GM21447 (cell line): Measurements from ENCODE around the gene NOS1AP.

Experiments
- ATAC-seq: cut with Tn5 transposase; IDR thresholded peaks from one replicate; pipeline ENCODE4 v1.9.1; 2021; ENCODE audit not compliant: unreplicated experiment

Gene NOS1AP

DNA sequence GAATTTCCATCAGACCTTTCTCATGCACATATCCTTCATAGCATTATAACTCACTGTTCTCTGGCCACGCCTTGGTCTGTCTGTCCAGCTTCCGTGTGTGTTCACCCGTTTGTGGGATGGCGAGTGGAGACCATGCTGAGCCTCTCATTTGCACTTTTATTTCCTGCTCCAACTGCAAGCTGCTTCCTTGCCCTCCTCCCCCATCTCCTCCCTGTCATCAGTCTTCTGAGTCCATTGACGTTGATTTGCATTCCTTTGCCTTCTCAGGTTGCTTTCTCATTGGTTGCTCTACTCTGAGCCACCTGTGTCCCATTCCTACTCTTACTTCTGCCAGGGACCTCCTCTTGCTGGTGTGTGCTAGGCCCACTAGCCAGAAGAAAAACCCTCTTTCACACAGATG is 146.4 kb downstream of the NOS1AP start:
- ATAC-seq = no peak

DNA sequence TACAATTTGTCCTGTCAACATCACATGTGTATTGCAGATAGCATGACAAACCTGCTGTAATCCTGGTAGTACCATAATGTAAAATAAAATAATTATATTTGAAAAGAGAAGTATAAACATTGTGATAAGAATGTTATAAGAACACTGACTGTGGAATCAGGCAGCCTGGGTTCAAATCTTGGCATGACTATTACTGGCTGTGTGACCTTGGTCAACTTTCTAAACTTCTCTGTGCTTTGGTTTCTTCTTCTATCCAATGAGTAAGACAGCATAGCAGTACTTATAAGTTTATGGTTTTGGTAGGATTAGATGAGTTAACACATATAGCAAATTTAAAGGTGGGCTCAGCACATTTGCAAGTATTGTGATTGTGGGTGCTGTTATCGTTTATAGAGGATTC is 147.1 kb downstream of the NOS1AP start:
- ATAC-seq = no peak

DNA sequence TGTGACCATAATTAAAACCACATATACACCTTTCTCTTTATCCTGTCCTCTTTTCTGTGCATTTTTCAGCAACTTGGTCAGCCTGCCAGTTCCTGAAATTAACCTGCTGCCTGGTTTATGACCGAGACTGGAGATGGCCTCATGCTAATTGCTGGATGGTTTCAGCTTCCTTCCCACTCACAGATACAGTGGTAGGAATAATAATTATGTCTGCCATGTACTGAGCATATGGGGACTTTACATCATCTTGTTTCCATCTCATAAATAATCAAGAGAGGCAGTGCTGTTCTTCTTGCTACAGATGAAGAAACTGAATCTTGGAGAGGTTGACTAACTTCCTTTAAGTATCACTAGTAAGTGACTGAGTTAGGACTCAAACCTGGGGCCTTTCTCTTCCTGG is 148.2 kb downstream of the NOS1AP start:
- no peak for ATAC-seq

- ATAC-seq = no peak
These were observed 149.1 kb downstream of the NOS1AP start for GRCh38 chr1:162218546-162218945.

DNA sequence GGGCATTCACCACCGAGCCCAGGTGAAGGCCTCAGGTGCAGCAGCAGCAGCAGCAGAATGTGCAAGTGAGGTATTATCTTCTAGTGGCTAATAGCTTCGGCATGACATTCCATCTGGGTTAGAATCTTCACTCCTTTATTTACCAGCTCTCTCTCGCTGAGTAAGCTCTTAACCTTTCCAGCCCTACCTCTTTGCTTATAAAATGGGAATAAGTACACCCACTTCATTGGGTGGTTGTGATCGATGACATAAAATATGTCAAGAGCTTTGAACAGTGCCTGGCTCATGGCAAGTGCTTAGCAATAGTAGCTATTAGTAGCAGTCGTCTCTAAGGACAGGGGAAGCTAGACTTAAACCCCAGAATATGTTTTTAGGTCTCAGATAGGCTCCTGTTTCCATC is 149.5 kb downstream of the NOS1AP start:
- no peak for ATAC-seq

DNA sequence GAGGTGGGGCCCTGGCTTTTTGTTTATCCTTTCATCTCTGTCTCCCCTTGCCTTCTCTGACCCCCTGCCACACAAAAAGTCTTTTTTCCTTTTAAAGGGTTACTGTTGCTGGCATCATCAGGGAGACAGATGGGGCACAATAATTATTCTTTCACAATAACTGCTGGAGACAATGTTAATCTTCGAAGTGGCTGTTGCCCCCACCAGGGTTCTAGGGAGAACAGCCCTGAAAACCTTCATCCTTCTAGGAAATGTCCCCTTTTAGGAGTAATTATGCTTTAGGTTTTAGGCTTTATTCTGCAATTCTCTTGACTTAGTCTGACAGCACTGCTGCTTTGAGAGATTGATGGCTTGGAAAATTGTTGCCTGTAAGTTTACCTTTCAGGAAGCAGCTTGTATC is 150.0 kb downstream of the NOS1AP start:
- ATAC-seq = no peak

GRCh38 chr1:162220009-162220539 is 150.6 kb downstream of the NOS1AP start:
- no peak for ATAC-seq

DNA sequence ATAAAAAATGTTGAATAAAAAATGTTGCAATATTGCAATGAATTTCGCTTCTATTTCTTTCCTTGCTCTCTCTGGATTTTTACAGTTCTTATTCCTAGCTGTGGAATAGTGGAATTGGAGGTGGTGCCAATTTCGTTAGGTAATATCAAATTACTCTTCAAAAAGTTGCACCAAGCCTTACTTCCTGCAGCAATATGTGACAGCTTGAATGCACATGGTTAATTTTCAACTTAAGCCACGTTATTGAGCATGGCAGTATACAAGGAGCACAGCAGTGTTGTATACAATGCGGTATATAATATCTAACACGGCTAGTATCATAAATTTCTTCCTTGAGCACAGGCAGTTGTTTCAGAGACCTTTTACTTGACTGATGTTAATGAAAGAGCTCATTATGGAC is 152.5 kb downstream of the NOS1AP start:
- no peak for ATAC-seq

DNA sequence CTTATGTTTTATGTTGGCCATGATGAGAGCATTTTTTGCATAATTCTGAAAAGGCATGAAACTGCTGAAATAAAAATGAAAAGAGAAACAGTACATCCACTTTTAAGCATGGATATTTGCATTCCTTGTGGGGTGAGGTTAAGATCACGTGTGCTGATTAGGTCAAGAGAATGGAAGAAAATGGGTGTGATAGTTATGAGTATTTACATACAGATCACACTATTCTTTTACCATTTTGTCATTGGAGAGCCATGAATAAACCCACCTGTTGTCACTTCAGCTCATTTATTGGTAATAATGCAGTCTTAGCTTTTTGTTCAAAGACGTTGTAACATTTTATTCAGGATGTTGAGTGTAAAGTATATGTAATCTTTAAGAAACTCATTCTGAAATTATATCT is 153.2 kb downstream of the NOS1AP start:
- ATAC-seq = no peak

DNA sequence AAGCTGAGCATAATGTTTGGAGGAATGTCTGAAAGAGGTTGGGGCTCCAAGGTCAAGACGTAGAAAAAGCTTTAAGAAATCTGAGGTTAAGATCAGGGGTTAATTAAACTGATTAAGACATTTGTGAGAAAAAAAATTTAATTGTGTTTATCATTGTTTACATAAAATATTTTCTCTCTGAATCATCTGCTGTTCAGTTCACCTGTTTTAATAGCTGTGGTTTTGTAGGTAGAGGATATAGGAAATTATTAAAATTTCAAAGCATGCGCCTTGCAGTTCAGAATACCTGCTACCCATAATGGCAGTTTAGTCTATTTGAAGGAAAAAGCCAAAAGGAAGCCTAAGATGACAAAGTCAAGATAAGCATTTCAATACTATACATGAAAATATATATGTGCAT is 154.0 kb downstream of the NOS1AP start:
- no peak for ATAC-seq

GRCh38 chr1:162224267-162224666 is 154.8 kb downstream of the NOS1AP start:
- no peak for ATAC-seq

DNA sequence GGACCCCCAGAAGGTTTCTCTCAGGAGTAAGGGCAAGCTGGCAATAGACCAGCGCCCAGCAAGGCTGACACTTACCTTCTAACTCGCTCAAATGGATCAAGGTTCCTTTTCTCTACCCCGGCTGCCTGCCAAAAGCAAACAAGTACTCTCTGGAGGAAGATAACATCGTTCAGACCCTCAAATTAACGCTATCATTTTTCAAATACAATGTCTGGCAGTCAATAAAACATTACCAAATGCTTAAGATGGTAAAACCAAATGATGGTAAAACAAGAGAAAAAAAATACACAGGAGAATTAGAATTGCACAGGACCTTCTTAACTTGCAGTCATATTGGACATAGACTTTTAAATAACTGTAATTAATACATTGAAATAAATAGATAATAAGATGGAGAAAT is 159.1 kb downstream of the NOS1AP start:
- no peak for ATAC-seq

DNA sequence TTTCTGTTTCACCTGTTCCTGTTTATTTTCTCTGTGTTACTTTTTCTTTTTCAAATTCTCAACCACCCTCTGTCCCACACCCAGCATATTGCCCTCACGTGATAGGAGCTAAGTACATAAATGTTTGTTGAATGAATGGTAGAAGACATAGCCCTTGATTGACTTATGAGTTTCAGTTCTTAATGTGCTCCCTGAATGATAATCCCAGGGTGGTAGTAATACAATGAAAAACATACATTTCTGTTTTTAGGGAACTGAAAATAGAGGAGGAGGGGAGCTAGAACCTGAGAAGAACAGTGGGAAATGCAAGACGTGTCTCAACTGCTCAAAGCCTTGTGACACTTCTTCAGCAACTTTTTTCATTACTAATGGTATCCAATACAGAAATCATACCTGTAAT is 160.1 kb downstream of the NOS1AP start:
- ATAC-seq = no peak

GRCh38 chr1:162230096-162230495 is 160.6 kb downstream of the NOS1AP start:
- ATAC-seq = no peak

- no peak for ATAC-seq
These were observed 161.0 kb downstream of the NOS1AP start for GRCh38 chr1:162230517-162230916.

DNA sequence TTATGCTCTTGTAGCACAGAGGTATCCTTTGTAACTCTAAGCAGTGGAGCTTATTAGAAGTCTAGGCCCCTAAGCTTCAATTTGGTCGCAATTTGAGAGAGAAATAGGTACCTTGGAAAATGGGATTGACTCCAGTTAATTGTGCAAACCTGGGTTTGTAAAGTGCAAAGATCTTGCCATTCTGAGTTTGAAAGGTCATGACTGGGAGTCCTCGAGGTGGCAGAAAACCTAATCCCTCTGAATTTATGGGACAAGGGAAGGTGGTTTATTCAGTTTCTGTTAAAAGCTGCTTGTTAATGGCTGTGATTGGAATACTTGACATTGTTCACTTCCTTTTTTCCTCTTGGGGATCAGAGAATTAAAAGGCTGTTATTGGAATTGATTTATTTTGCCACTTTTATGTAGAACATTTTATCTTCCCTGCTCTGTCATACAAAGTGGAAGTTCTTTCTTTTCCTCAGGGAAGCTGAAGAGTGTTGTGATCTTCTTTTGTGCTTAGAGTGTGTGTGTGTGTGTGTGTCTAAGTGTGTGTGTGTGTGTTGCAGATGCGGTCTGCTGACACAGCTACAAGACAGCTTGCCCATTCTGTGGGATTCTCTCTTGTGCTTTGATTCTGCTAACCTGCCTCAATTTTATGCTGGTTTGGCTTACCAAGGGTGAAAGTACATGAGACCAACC is 162.7 kb downstream of the NOS1AP start:
- ATAC-seq = no peak

- no peak for ATAC-seq
These were observed 163.6 kb downstream of the NOS1AP start for GRCh38 chr1:162233066-162233465.

DNA sequence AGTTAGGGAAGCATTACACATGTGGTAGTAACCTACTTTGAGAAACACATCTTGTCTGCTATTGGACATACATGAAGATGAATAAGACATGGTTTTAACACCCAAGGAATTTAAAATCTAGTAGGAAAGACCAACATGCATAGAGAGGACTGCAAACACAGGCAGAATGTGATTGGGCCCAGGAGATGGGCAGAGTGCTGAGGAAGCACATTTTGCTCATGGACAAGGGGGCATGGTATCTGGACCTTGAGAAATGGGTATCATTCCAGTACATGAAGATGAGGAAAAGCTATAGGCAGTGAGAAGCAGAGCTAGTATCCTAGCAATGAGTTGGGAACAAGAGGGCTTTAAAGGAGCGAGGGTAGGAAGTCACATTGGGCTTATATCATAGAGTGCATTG is 164.4 kb downstream of the NOS1AP start:
- no peak for ATAC-seq

DNA sequence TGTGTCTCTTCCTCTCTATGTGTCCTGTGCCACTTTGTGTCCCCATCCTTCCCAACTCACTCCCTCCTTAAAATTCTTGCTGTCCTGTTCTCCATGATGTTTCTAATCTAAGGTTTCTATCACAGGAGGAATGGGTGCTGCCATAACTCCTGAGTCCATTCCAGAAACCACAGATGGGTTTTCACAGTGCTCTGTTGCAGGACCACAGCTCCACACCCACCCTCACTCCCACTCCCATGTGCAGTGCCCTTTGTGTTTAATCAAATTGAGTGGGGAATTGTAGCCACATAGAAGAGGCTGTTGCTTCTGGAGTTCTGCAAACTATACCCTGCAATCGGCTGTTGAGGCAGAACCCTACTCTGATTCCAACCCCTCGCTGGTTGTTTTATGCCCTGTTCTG is 165.1 kb downstream of the NOS1AP start:
- ATAC-seq = no peak

DNA sequence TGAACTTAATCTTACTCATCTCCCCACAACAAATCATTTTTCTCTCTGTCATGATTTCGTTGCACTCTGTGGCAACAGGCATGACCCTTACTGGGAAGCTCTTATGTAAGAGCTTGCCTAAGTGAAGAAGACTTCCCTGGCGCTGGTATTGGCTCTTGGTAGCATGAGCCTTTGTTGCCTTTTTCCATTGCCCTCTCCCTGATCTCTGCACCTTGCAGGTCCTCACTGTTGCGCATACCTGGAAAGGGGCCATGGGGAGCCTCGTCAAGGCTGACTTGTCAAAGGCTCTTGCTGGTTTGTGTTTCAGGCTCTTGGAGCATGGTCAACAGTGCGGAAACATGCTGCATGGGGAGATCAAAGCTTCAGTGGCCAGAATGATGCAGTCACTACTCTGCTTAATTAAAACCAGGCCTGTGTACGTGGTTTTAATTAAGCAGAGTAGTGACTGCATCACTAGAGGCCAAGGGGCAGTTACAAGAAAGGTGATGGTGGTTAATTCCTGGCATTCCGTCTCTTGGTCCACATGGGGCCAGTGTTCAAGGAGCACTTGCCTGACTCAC is 165.8 kb downstream of the NOS1AP start:
- ATAC-seq = no peak

GRCh38 chr1:162236201-162236600 is 166.7 kb downstream of the NOS1AP start:
- ATAC-seq = no peak

- no peak for ATAC-seq
These were observed 167.1 kb downstream of the NOS1AP start for GRCh38 chr1:162236618-162237017.

- ATAC-seq = no peak
These were observed 171.1 kb downstream of the NOS1AP start for GRCh38 chr1:162240577-162240976.
